Esophagus muscularis mucosa (tissue), 4 donors: ENCODE results near the gene GPRIN2. TPM values are rescaled to one million over a fixed set of nuclear protein-coding genes. Genes with fewer than 3 reads are reported as not detected.

Experiments
- DNase-seq: peaks from one replicate; pipeline ENCODE4 v3.0.0-alpha.2; 2017; ENCODE audit errors: extremely low spot score
- H3K27ac ChIP-seq, 4 donors: fragments of 200-600 bp; sonication (generic); replicated peaks in 1 of 4; 1 replicate in 3 of 4; 2 replicates in 1 of 4; pipeline ENCODE4 v1.5.1; 2016 to 2019; ENCODE audit warnings: mild to moderate bottlenecking in 1 of 4
- H3K27me3 ChIP-seq, 4 donors: fragments of 200-600 bp; sonication (generic); one replicate each; pipeline versions ENCODE4 v1.5.1 to v1.6.0; 2016 to 2019
- H3K36me3 ChIP-seq, 4 donors: fragments of 200-600 bp; sonication (generic); one replicate each; pipeline ENCODE4 v1.5.1; 2016 to 2019
- H3K4me1 ChIP-seq, 4 donors: fragments of 200-600 bp; sonication (generic); one replicate each; pipeline ENCODE4 v1.5.1; 2016 to 2019
- H3K4me3 ChIP-seq, 4 donors: fragments of 200-600 bp; sonication (generic); 1 replicate in 2 of 4; 2 replicates in 2 of 4; pipeline ENCODE4 v1.5.1; 2016 to 2019; ENCODE audit warnings: mild to moderate bottlenecking in 4 of 4, moderate library complexity in 1 of 4
- H3K9me3 ChIP-seq, 4 donors: fragments of 200-600 bp; sonication (generic); 1 replicate in 3 of 4; 2 replicates in 1 of 4; pipeline ENCODE4 v1.5.1; 2016 to 2019
- EP300 ChIP-seq: sonication (generic); formaldehyde crosslinking; IDR thresholded peaks from one replicate; pipeline ENCODE4 v1.6.1; 2017; ENCODE audit warnings: antibody characterized with exemption
- POLR2A ChIP-seq: fragments of 450-650 bp; IDR thresholded peaks from one replicate; pipeline ENCODE4 v1.6.1; 2017; ENCODE audit warnings: antibody characterized with exemption, moderate library complexity, mild to moderate bottlenecking, low read depth
- POLR2AphosphoS5 ChIP-seq, 2 donors: sonication (generic); formaldehyde crosslinking; IDR thresholded peaks; one replicate each; pipeline ENCODE4 v1.6.1; 2017; ENCODE audit warnings: antibody characterized with exemption in 2 of 2
- WGBS: methylation state at CpG from one replicate; pipeline ENCODE4 v1.1.5; 2018; 5-methylcytosine and 5-hydroxymethylcytosine counted together
- intact Hi-C: fragments of 100-400 bp; cut with DNase I; formaldehyde crosslinking; loops from one replicate; pipeline ENCODE4 v1.15.1; 2023
- total RNA-seq, 4 donors: library from RNA; depleted of rRNA; stranded (reverse); fragments of >200 nt; gene quantifications; one replicate each; pipeline versions ENCODE4 v1.1.0 to v1.2.1, GENCODE V29; 2016
- TF ChIP-seq, protein P1 (sequence below), 3 experiments: fragments of 200-600 bp in 2 of 3; fragments of 450-650 bp in 1 of 3; sonication (generic) in 2 of 3; IDR thresholded peaks; one replicate each; pipeline ENCODE4 v1.5.1; 2017 to 2019; ENCODE audit warnings: antibody characterized with exemption in 3 of 3, mild to moderate bottlenecking in 2 of 3, moderate library complexity in 1 of 3

Gene GPRIN2
- total RNA-seq, 4 donors from 2014 or later: 1.3 to 2.2 TPM; not detected in 2

DNA sequence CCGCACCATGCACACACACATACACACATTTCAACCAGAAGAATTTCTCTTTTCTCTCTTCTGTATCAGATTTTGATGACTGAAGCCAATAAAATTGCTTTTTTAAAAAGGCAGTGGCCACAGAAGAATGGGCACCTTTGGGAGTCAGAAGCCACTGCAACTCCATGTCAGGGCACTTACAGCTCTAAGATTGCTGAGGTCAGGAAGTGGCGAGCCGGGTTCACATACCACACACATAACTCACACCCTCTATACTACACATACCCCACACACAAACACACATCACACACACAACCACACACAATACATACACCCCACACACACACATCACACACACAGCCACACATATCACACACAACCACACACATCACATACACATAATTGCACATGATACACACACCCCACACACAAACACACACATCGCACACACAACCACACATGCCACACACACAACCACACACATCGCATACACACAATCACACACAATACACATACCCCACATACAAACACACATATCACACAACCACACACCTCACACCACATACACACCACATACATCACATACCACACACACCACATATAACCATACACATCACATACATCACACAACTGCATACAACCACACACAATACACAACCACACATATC is 31.2 kb downstream of the GPRIN2 start:
- no peak for DNase-seq
- no peaks in the 10 kb centered on the region for H3K9me3 ChIP-seq
- no peak overlapping the region for H3K4me3 ChIP-seq
- no peaks in the 10 kb centered on the region for H3K36me3 ChIP-seq
- TF ChIP-seq EP300: no peak
- TF ChIP-seq, protein P1, sequence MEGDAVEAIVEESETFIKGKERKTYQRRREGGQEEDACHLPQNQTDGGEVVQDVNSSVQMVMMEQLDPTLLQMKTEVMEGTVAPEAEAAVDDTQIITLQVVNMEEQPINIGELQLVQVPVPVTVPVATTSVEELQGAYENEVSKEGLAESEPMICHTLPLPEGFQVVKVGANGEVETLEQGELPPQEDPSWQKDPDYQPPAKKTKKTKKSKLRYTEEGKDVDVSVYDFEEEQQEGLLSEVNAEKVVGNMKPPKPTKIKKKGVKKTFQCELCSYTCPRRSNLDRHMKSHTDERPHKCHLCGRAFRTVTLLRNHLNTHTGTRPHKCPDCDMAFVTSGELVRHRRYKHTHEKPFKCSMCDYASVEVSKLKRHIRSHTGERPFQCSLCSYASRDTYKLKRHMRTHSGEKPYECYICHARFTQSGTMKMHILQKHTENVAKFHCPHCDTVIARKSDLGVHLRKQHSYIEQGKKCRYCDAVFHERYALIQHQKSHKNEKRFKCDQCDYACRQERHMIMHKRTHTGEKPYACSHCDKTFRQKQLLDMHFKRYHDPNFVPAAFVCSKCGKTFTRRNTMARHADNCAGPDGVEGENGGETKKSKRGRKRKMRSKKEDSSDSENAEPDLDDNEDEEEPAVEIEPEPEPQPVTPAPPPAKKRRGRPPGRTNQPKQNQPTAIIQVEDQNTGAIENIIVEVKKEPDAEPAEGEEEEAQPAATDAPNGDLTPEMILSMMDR (IDR thresholded peaks at IDR 0.05): no peak
- no peak for TF ChIP-seq POLR2AphosphoS5 (IDR thresholded peaks at IDR 0.05)
- no peak for TF ChIP-seq POLR2A
- H3K27me3 ChIP-seq: no peaks in the 10 kb centered on the region
- H3K27ac ChIP-seq: no peak overlapping the region
- H3K4me1 ChIP-seq: peaks cover 6 to 15% (median 14%) of the 10 kb centered on the region in 4 donors
- intact Hi-C loops: no loop called here
- WGBS: 89% methylated on average over 5 of the region's 5 CpGs

DNA sequence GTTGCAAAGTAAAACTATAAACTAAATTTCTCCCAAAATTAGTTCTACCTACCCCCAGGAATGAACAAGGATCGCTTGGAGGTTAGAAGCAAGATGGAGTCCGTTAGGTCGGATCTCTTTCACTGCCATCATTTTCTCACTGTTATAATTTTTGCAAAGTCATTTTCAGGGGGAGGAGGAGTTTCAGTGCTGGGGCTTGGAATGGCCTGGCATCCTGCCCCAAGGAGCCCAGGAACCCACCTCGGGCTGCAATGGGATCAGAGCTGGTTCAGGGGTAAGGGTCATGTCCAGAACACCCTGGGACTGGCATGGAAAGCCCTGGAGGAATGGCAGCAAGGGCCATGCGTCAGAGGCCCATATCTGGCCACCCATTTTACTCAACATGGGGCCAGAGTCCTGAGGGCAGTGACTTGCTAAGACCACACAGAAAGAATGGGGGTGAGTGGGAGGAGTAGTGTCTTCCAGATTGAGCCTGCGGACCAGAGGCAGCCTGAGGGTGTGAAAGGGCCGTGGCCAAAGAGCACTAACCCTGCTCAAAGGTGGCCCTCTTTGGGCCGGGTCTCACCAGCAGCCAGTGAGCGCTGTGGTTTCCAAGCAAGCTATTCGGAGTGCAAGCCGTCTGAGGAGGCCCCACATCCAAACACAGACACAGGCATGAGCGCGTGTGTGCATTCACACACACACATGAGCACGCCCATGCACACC is 31.8 kb downstream of the GPRIN2 start:
- Histone ChIP-seq H3K9me3 (no peaks in the 10 kb centered on the region), H3K27me3 (no peaks in the 10 kb centered on the region), H3K4me3 (no peak overlapping the region), H3K36me3 (no peaks in the 10 kb centered on the region), H3K27ac (no peak overlapping the region), H3K4me1 (peaks cover 6 to 15% (median 14%) of the 10 kb centered on the region in 4 donors)
- 88% methylated on average over 14 of the region's 14 CpGs for WGBS
- TF ChIP-seq POLR2AphosphoS5 (IDR thresholded peaks at IDR 0.05) (no peak), EP300 (no peak), POLR2A (no peak)
- TF ChIP-seq, protein P1 (IDR thresholded peaks at IDR 0.05): no peak
- no peak for DNase-seq
- intact Hi-C loops: no loop called here

DNA sequence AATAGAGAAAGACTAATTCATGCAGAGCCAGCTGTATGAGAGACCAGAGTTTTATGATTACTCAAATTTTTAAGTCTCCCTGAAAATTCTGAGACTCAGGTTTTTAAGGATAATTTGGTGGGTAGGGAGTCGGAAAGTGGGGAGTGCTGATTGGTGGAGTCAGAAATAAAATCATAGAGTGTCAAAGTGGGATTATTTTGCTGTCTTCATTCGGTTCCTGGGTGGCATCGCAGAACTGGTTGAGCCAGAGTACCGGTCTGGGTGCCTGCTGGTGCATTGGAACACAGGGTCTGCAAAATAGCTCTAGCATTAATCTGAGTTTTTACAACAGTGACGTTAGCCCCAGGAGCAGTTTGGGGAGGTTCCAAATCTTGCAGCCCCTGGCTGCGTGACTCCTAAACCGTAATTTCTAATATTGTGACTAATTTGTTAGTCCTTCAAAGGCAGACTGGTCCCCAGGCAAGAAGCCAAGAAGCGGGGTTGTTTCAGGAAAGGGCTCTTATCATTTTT is 32.4 kb downstream of the GPRIN2 start:
- WGBS: 71% methylated on average over 8 of the region's 8 CpGs
- H3K27me3 ChIP-seq: no peaks in the 10 kb centered on the region
- no peak for TF ChIP-seq POLR2A
- TF ChIP-seq, protein P1 (IDR thresholded peaks at IDR 0.05): no peak
- TF ChIP-seq POLR2AphosphoS5 (IDR thresholded peaks at IDR 0.05): no peak
- no peak for TF ChIP-seq EP300
- intact Hi-C loops: no loop called here
- DNase-seq: no peak
- H3K4me3 ChIP-seq: no peak overlapping the region
- no peaks in the 10 kb centered on the region for H3K9me3 ChIP-seq
- H3K27ac ChIP-seq: no peak overlapping the region
- no peaks in the 10 kb centered on the region for H3K36me3 ChIP-seq
- H3K4me1 ChIP-seq: peaks cover 6 to 15% (median 14%) of the 10 kb centered on the region in 4 donors

DNA sequence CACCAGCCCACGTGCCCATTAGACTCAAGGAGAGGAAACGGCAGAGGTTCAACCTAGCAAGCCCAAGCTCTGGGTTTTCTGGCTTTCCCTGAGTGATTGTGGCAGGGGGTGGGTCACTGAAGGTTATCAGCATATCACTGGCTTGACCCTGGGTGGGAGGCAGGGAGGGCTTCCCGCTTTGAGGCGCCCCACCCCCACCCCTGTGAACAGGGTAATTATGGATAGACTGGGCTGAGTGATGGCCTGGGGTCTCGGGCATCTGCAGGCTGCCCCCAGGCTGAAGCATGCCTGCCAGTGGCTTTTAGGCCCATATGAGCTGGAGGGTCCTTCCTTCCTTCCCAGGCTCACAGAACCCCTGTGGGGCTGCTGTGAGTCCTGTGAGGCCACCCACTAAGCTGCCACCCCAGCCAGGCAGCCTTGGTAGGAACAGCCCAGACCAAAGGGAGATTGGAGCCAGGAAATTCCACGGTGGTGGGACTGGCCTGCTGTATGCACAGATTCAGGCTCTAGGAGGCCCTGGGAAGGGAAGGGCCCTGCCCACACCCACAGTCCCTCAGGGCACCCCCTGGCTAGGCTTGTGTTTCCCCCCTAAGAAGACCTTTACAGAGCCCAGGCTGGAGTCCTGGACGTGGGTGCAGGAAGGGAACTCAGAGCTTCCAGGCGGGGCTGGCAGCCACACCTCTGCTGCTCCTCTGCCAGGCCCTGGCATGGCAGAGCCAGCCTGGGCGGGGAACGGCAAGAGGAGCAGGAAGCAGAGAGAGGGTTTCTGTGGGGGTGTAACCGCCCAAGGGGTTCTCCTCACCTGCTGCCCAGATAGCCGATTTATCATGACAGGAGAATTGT is 33.1 kb downstream of the GPRIN2 start:
- no peak for TF ChIP-seq POLR2A
- TF ChIP-seq POLR2AphosphoS5 (IDR thresholded peaks at IDR 0.05): no peak
- no peak for TF ChIP-seq EP300
- TF ChIP-seq, protein P1 (IDR thresholded peaks at IDR 0.05): no peak
- no peaks in the 10 kb centered on the region for H3K36me3 ChIP-seq
- intact Hi-C loops: no loop called here
- no peaks in the 10 kb centered on the region for H3K9me3 ChIP-seq
- H3K27me3 ChIP-seq: no peaks in the 10 kb centered on the region
- no peak overlapping the region for H3K27ac ChIP-seq
- no peak overlapping the region for H3K4me3 ChIP-seq
- DNase-seq: no peak
- H3K4me1 ChIP-seq: peaks cover 6 to 15% (median 14%) of the 10 kb centered on the region in 4 donors
- WGBS: 71% methylated on average over 11 of the region's 12 CpGs
